Activated B cell treated with CpG ODN at 0.5 μM for 24 hours (primary cell): ENCODE results near the gene STXBP1. TPM values are rescaled to one million over a fixed set of nuclear protein-coding genes. Genes with fewer than 3 reads are reported as not detected.

Experiments used
- ATAC-seq: fragments of 200-7000 bp; cut with Tn5 transposase; one replicate; pipeline ENCODE4 v1.10.0; 2021; ENCODE audit warnings: low read depth, mild to moderate bottlenecking, moderate library complexity
- CTCF ChIA-PET: fragments of 350-600 bp; sonication (Branson Sonifier 250); formaldehyde crosslinking; loops from one replicate; lab custom pipeline; 2021; ENCODE audit warnings: antibody characterized with exemption; lab: Charles Lee
- POLR2A ChIA-PET: fragments of 350-600 bp; sonication (Branson Sonifier 250); formaldehyde crosslinking; loops from one replicate; lab custom pipeline; 2021; ENCODE audit warnings: antibody characterized with exemption; lab: Charles Lee
- DNase-seq: peaks from one replicate; pipeline ENCODE4 v3.0.0; 2022
- H3K27ac Mint-ChIP-seq: one replicate; pipeline ENCODE4 v1.8.0; 2020; ENCODE audit warnings: mixed read lengths
- H3K27me3 Mint-ChIP-seq: one replicate; pipeline ENCODE4 v1.8.0; 2021; ENCODE audit warnings: mixed read lengths
- H3K36me3 Mint-ChIP-seq: one replicate; pipeline ENCODE4 v1.8.0; 2021; ENCODE audit warnings: low read depth, mixed read lengths
- H3K4me1 Mint-ChIP-seq: one replicate; pipeline ENCODE4 v1.8.0; 2021; ENCODE audit warnings: mixed read lengths
- H3K4me3 Mint-ChIP-seq: one replicate; pipeline ENCODE4 v1.8.0; 2020; ENCODE audit warnings: mild to moderate bottlenecking, mixed read lengths
- H3K9me3 Mint-ChIP-seq: one replicate; pipeline ENCODE4 v1.8.0; 2020; ENCODE audit warnings: mixed read lengths
- intact Hi-C: fragments of 100-400 bp; cut with micrococcal nuclease; formaldehyde crosslinking; loops from one replicate; pipeline ENCODE4 v1.15.1; 2024
- total RNA-seq: library from RNA; stranded (reverse); gene quantifications from 2 replicates; pipeline ENCODE4 v1.2.3, GENCODE V29; 2022
- TF ChIP-seq, protein P1 (sequence below): fragments of 200-600 bp; IDR thresholded peaks from one replicate; pipeline ENCODE4 v1.8.0; 2022; ENCODE audit warnings: antibody characterized with exemption, mild to moderate bottlenecking

Gene STXBP1
- total RNA-seq, 1 donor from 2014 or later = 0.73 TPM

- no peaks in the 10 kb centered on the region for H3K4me1 Mint-ChIP-seq
- TF ChIP-seq, protein P1, sequence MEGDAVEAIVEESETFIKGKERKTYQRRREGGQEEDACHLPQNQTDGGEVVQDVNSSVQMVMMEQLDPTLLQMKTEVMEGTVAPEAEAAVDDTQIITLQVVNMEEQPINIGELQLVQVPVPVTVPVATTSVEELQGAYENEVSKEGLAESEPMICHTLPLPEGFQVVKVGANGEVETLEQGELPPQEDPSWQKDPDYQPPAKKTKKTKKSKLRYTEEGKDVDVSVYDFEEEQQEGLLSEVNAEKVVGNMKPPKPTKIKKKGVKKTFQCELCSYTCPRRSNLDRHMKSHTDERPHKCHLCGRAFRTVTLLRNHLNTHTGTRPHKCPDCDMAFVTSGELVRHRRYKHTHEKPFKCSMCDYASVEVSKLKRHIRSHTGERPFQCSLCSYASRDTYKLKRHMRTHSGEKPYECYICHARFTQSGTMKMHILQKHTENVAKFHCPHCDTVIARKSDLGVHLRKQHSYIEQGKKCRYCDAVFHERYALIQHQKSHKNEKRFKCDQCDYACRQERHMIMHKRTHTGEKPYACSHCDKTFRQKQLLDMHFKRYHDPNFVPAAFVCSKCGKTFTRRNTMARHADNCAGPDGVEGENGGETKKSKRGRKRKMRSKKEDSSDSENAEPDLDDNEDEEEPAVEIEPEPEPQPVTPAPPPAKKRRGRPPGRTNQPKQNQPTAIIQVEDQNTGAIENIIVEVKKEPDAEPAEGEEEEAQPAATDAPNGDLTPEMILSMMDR = no peak
- no peak for ATAC-seq
- H3K9me3 Mint-ChIP-seq = peaks cover 8% of the 10 kb centered on the region
- ChIA-PET CTCF (interaction anchor here (1.4 kb wide), 1 partner anchor 14 kb away, joined by 3 read pairs; no protein-coding TSS in a partner anchor), POLR2A (interaction anchor here (0.6 kb wide), 1 partner anchor 71 kb away, joined by 4 read pairs; no protein-coding TSS in a partner anchor)
- H3K27me3 Mint-ChIP-seq = peaks cover 9% of the 10 kb centered on the region
- intact Hi-C loops = no loop called here
- DNase-seq = no peak
- no peak overlapping the region for H3K4me3 Mint-ChIP-seq
- H3K36me3 Mint-ChIP-seq = no peaks in the 10 kb centered on the region
- H3K27ac Mint-ChIP-seq = no peak overlapping the region
These were observed 14.8 kb downstream of the STXBP1 start for GRCh38 chr9:127626752-127627493.

DNA sequence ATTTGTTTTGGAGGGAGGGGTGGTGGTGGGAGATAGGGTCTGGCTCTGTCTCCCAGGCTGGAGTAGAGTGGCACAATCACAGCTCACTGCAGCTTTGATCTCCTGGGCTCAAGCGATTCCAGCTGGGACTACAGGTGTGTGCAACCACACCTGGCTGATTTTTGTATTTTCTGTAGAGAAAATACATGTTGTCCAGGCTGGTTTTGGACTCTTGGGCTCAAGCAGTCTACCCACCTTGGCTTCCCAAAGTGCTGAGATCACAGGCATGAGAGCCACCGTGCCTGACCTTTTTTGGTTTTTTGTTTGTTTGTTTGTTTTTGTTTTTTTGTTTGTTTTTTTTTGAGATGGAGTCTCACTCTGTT is 15.4 kb downstream of the STXBP1 start:
- TF ChIP-seq, protein P1 = no peak
- ATAC-seq (no peak), DNase-seq (no peak)
- POLR2A ChIA-PET = no interaction called here
- Mint-ChIP-seq H3K27me3 (peaks cover 9% of the 10 kb centered on the region), H3K27ac (no peak overlapping the region), H3K4me1 (no peaks in the 10 kb centered on the region), H3K4me3 (no peak overlapping the region), H3K9me3 (peaks cover 8% of the 10 kb centered on the region), H3K36me3 (no peaks in the 10 kb centered on the region)
- CTCF ChIA-PET = no interaction called here
- intact Hi-C loops = no loop called here

DNA sequence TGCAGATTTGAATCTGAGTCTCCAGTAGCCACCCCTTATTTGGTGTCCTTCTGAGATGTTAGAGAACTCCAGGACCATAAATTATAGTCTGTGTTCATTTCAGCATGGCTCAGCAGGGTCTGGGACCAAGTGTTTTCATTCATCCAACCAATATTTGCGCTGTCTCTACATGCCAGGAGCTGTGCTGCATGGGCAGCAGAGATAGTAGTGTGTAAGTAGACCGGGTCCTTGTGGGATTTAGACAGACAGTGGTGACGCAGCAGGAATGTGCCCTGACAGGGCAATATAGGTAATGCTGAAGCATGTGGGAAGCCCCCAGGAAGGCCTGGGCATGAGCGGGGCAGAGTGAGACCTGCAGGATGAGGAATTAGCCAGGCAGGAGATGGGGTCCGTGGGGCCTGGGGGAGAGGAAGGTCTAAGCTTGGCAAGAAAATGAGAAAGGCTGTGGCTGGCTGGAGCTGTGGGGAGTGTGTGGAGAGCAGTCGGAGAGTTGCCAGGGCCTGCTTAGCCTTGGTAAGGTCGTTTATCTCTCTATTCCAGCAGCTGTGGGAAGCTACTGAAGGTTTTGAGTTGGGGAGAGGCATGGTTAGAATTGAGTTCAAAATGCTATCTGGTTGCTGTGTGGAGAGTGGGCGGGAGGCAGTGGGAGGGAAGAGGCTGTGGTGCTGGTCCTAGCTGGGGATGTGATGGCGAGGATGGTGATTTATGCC is 16.8 kb downstream of the STXBP1 start:
- Mint-ChIP-seq H3K4me3 (no peak overlapping the region), H3K27ac (no peak overlapping the region)
- CTCF ChIA-PET = no interaction called here

GRCh38 chr9:127629468-127630081 is 17.5 kb downstream of the STXBP1 start:
- ATAC-seq (no peak), DNase-seq (no peak)
- intact Hi-C loops = no loop called here
- Mint-ChIP-seq H3K36me3 (no peaks in the 10 kb centered on the region), H3K9me3 (peaks cover 8% of the 10 kb centered on the region), H3K4me1 (no peaks in the 10 kb centered on the region), H3K27me3 (peaks cover 9% of the 10 kb centered on the region), H3K27ac (no peak overlapping the region), H3K4me3 (no peak overlapping the region)
- POLR2A ChIA-PET = no interaction called here
- CTCF ChIA-PET = no interaction called here
- TF ChIP-seq, protein P1 = no peak

More for the DNA sequence above, 16.8 kb downstream of the STXBP1 start:
- no peak for ATAC-seq
- Mint-ChIP-seq H3K9me3 (peaks cover 8% of the 10 kb centered on the region), H3K27me3 (peaks cover 9% of the 10 kb centered on the region), H3K4me1 (no peaks in the 10 kb centered on the region), H3K36me3 (no peaks in the 10 kb centered on the region)
- intact Hi-C loops = no loop called here
- TF ChIP-seq, protein P1 = no peak
- DNase-seq = no peak
- POLR2A ChIA-PET = no interaction called here
